HG02678 (cell line): ENCODE results near the gene CCDC167.
"Not testable (repeated sequence)": the region's sequence is repeated elsewhere in the genome, so short reads cannot be mapped to it uniquely, and the experiment has no call there.

Experiments used
- ATAC-seq: cut with Tn5 transposase; IDR thresholded peaks from one replicate; pipeline ENCODE4 v1.9.1; 2021; ENCODE audit warnings: mild to moderate bottlenecking, moderate library complexity; ENCODE audit not compliant: unreplicated experiment

CCDC167 gene

DNA sequence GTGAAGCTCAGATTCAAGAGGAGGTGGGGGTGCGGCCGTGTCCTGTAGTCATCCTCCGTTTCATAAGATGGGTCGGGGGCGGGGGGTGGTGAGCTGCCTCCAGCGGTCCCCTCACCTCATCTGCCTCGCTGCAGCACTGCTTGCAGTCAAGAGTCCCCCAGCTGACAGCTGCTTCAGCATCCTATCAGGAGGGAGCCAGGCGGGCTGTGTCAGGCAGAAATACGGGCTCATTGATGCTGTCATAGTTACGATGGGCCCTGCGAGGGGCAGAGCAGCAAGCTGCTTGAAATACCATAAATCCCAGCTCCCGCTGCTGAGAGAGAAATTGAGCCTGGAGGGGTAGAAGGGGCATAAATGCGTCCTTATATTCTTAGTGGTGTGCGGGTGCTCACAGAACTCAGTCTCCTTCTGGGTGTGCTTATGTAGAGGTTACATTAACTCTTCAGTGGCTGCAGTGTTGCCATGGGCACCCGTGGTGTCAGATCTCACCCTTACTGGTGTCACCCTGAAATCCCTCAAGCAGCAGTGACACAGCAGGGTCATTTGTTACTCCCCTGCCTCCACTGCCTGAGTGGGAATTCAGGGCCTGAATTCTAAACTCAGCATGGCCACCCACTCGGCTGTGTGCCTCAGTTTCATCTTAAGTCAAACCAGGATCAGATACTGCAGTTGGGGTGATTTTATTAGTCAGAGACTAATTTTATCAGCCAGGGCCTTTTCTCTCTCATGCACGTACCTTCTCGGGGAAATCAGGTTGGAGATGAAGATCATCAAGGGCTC is 21.8 kb downstream of the CCDC167 start:
- ATAC-seq: no peak

GRCh38 chr6:37477191-37477590 is 22.5 kb downstream of the CCDC167 start:
- ATAC-seq: no peak

DNA sequence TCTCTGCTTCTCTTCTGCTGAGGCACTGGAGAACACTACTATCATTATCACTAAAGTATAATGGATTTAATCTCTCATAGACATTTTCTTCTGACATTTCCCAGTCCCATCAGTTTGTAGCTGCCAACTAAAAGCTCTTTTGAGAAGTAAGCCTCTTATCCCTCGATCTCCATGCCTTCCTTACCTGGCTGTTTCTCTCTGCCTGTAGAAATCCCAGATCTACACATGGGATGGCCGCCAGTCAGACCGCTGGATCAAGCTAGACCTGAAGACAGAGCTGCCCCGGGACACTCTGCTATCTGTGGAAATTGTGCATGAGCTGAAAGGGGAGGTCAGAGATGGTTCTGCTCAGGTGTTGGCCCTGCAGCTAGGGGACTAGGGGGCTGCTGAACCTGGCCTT is 25.4 kb downstream of the CCDC167 start:
- no peak for ATAC-seq

DNA sequence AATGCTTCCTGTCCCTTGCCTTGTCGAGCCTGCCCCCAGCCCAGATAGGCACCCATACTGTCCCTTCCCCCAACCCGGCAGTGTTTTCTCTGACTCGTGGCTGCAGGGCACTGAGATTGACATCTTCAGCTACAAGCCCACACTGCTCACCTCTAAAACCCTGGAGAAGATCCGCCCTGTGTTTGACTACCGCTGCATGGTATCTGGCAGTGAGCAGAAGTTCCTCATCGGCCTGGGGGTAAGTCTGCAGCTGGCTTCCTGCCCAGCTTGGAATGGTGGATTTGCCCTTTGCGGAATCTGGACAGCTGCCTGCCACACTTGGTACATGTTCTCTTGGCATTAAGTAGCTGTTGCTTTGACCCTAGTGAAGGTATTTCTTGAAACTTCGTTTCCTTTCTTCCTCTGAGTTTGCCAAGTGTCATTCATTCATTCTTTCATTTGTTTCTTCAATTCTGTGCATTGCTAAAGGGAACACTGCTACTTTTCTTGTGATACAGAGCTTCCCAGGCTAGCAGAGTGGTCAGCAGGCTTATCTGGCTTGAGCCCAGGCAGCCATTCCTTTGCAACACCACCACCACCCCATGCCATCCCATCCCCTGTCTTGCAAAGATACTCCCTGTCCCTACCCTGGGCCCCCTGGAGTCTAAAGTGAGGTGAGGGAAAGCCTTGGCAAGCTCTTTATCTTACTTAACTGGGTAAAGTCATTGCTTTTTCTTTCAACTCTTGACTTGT is 26.2 kb downstream of the CCDC167 start:
- no peak for ATAC-seq

DNA sequence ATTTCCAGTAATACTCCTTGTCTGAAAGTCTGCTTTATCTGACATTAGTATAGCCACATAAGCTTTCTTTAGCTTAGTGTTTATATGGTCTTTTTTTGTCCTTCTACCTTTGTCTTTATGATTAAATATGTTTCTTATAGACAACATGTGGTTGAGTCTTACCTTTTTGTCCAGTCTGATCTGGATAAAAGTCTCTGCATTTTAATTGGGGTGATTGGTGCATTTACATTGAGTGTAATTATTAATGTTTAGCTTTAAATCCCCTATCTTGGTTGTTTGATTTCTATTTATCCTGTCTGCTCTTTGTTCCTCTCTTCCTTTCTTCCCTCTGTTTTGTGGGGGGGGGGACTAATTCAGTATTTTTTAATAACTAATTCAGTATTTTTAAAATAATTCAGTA is 32.0 kb downstream of the CCDC167 start:
- no peak for ATAC-seq

GRCh38 chr6:37463110-37463509 is 36.6 kb downstream of the CCDC167 start:
- ATAC-seq: no peak

GRCh38 chr6:37460805-37461204 is 38.9 kb downstream of the CCDC167 start:
- ATAC-seq: no peak

DNA sequence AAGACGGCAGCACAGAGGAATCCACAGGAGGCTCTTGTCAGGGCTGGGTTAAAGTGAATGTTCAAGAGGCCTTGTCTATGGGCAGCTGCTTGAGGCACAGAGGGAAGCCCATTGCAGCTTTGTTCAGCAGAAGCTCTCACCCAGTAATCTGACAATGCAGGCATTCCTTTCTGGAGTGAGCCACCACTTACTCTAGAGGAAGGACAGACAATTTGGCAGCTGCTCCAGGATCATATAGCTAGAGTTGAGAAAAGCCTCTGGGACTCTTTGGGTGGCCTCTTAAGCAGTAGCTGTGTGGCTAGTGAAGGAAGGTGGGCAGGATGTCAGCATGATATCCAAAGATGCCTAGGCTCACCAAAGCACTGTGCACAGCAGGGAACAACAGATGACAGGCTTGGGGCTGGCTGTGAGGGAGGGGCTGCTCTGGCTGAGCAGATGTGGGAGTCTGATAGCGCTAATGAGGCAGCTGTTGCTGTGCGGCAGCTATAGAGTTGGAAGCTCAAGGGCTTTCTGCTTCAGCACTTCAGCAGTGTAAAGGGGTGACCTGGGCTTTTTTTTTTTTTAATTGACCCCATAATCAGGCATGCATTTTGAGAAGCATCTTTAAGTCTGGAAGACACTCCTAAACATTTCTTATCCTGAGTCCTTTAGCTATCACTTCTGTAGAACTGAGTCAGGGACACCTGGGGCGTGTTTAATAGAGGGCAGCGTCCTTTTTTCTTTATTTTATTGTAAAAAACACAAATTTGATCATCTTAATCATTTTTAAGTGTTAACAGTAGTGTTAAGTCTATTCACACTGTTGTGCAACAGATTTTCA is 39.5 kb downstream of the CCDC167 start:
- ATAC-seq: no peak

GRCh38 chr6:37456816-37457560 is 42.7 kb downstream of the CCDC167 start:
- ATAC-seq: no peak

DNA sequence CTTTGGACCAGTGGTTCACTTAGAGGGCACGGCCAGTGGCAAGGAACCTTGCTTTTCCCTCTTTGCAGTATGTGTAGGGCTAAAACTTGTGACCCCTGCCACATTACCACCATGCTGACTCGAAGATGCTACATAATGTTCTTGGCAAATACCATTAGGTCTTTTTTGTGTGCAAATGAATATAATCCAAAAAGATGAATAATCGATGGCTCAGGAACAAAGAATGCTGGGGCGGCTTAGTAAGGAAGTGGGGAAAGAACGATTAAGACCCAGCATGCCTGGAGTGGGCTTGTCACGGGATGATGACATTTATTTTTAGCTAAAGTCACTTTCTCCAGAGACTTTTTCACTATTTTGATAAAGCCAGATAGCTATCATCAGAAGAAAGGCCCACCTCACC is 43.6 kb downstream of the CCDC167 start:
- ATAC-seq: no peak

DNA sequence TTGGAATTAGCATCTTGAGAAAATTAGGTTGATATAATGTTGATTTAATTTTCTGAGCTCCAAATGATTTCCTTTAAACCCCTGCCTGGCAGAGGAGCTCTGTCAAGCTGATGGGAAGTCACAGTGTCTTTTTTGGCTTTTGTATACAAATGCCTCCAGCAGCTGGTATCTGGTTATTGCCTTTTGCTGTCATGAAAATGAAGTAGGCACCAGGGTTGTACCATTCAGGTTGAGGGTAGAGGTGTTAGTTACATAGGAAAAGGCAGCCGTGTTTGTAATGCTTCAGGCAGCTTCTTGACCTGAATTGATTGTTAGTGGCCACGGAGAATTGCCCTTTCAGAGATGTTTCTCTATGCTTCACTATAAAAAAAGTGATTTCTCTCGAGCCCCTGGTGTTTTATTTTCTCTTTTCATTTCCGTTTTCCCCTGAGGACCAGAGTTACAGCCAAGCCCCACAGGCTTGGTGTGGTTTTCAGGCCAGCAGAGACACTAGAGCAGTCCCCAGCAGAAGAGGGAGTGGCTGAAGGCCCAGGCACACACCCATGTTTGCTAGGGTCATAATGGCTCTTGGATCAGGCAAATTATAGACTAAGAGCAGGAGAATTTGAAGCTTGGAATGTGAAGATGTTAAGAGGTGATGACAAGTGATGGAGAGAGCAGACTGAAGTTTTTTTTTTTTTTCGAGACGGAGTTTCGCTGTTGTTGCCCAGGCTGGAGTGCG is 45.1 kb downstream of the CCDC167 start:
- ATAC-seq: no peak

GRCh38 chr6:37452522-37452921 is 47.2 kb downstream of the CCDC167 start:
- ATAC-seq: no peak

GRCh38 chr6:37451441-37452193 is 48.1 kb downstream of the CCDC167 start:
- no peak for ATAC-seq

GRCh38 chr6:37449984-37450383 is 49.7 kb downstream of the CCDC167 start:
- ATAC-seq: no peak

DNA sequence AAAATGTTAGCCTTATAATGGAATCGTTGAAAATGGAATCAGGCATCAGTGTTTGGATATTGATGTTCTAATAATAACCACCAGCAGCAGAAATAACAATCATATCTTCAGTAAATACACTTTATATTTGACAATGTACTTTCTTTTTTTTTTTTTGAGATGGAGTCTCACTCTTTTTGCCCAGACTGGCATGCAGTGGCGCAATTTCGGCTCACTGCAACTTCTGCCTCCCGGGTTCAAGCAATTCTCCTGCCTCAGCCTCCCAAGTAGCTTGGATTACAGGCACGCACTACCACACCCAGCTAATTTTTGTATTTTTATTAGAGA is 56.5 kb downstream of the CCDC167 start:
- not testable (repeated sequence) for ATAC-seq

DNA sequence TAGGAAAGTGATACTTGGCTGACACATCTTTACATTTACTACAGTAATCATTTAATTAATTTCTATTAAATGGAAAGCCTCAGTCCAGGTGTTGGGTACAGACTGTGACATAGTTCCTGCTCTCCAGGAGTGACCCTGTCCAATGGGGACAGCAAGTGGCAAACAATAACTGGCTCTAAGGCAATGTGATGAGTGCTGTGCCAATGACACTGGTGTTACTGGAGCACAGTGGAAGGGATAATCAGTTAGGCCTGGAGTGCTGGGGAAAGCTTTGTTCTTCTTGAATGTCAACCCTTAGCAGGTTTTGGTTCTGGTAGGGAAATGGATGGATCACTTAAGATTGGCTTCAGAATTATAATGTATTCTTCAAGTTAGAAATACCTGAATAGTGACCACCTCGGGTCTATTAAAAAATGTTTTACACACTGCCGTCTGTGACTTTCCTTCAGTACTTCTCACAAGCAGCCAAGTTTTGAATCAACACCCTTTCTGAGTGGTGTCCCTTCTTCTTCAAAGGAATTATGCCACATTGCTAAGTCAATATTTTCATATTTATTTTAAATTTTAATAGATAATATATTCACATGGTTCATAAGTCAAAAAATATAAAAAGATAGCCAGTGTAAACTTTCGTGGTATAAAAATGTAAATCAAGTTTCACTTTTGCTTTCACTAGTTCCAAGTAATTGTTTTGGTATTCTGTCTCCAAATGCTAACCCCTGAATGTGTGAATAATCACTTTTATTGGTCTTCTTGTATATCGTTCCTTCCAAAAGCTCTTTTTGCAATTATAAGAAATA is 57.1 kb downstream of the CCDC167 start:
- ATAC-seq: no peak

DNA sequence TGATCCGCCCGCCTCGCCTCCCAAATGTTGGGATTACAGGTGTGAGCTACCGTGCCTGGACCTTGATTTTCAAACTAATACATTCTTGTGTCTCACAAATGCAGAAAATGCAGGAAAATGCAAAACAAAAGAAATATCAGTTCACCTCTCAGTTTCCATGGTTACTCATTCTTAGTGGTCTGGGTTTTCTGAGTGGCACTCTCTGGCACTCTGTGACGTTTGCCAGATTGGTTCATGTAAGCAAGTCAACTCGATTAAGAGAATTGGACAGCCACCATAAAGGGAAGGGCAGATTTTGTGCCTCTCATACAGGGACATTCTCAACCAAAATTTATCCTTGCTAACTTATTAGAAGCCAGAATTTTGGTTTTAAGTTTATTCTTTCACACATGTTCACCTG is 58.0 kb downstream of the CCDC167 start:
- no peak for ATAC-seq

GRCh38 chr6:37438930-37439329 is 60.8 kb downstream of the CCDC167 start:
- no peak for ATAC-seq

DNA sequence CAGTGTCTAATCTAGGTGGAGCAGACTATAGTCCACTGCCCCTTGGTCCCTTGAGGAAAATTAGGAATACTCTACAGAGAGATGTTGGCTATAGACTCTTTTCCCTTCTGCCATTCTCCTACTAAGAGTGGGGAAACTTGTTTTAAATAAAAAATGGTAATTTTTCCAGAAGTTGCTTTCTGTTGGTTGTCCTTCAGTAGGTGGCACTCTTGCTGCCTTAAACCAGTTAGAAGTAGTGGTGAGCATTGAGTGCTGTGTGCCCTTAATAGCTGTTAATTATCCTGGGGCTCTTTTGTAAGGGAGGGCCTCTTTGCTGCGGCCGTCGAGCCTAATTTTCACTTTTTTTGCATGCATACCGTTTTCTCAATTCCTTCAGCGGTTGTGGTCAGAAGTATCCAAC is 63.9 kb downstream of the CCDC167 start:
- ATAC-seq: no peak
